Parathyroid adenoma (tissue), 2 donors: ENCODE measurements around the gene SIPA1L2.

Experiments used
- H2AFZ ChIP-seq: fragments of 300-600 bp; sonication (generic); one replicate; pipeline ENCODE4 v1.7.0; 2017; ENCODE audit warnings: antibody characterized with exemption, mild to moderate bottlenecking
- H3K27ac ChIP-seq: fragments of 300-600 bp; sonication (generic); one replicate; pipeline ENCODE4 v1.7.0; 2017
- H3K27me3 ChIP-seq: fragments of 300-600 bp; sonication (generic); one replicate; pipeline ENCODE4 v1.7.0; 2017; ENCODE audit warnings: low read length; ENCODE audit not compliant: control insufficient read depth, insufficient read depth
- H3K36me3 ChIP-seq: fragments of 300-600 bp; sonication (generic); one replicate; pipeline ENCODE4 v1.7.0; 2017; ENCODE audit warnings: low read length; ENCODE audit not compliant: control insufficient read depth, insufficient read depth
- H3K4me1 ChIP-seq: fragments of 300-600 bp; sonication (generic); one replicate; pipeline ENCODE4 v1.7.0; 2017; ENCODE audit warnings: control low read depth
- H3K4me2 ChIP-seq: fragments of 300-600 bp; sonication (generic); one replicate; pipeline ENCODE4 v1.7.0; 2017; ENCODE audit warnings: low read length
- H3K4me3 ChIP-seq: fragments of 300-600 bp; sonication (generic); one replicate; pipeline ENCODE4 v1.7.0; 2017; ENCODE audit warnings: low read depth, low read length
- H3K79me2 ChIP-seq: fragments of 300-600 bp; sonication (generic); one replicate; pipeline ENCODE4 v1.7.0; 2017; ENCODE audit warnings: control low read depth
- H3K9ac ChIP-seq: fragments of 300-600 bp; sonication (generic); one replicate; pipeline ENCODE4 v1.7.0; 2017; ENCODE audit warnings: mild to moderate bottlenecking
- H3K9me3 ChIP-seq: fragments of 300-600 bp; sonication (generic); one replicate; pipeline ENCODE4 v1.7.0; 2017; ENCODE audit warnings: low read length; ENCODE audit not compliant: control insufficient read depth
- CTCF ChIP-seq: fragments of 300-600 bp; sonication (generic); IDR thresholded peaks from one replicate; pipeline ENCODE4 v1.7.0; 2017; ENCODE audit warnings: antibody characterized with exemption, mild to moderate bottlenecking
- donor health status: primary hyperparathyroidism.

SIPA1L2 gene

GRCh38 chr1:232650418-232650817 lies 20.5 kb upstream of the SIPA1L2 start:
- Histone ChIP-seq H3K36me3 (no peaks in the 10 kb centered on the region), H3K27me3 (no peaks in the 10 kb centered on the region), H3K4me3 (no peak overlapping the region), H3K27ac (no peak overlapping the region), H3K9me3 (no peaks in the 10 kb centered on the region), H3K4me1 (no peaks in the 10 kb centered on the region), H2AFZ (no peak overlapping the region), H3K9ac (no peak overlapping the region), H3K4me2 (no peak overlapping the region), H3K79me2 (no peaks in the 10 kb centered on the region)
- no peak for TF ChIP-seq CTCF

- Histone ChIP-seq H3K27me3 (no peaks in the 10 kb centered on the region), H2AFZ (no peak overlapping the region), H3K36me3 (no peaks in the 10 kb centered on the region), H3K4me1 (no peaks in the 10 kb centered on the region), H3K4me3 (no peak overlapping the region), H3K4me2 (no peak overlapping the region), H3K9ac (no peak overlapping the region), H3K9me3 (no peaks in the 10 kb centered on the region), H3K27ac (no peak overlapping the region), H3K79me2 (no peaks in the 10 kb centered on the region)
- TF ChIP-seq CTCF, result no peak
Measured at GRCh38 chr1:232648316-232648715, 18.4 kb upstream of the SIPA1L2 start.

- Histone ChIP-seq H2AFZ (no peak overlapping the region), H3K27ac (no peak overlapping the region), H3K4me1 (no peaks in the 10 kb centered on the region), H3K79me2 (no peaks in the 10 kb centered on the region), H3K36me3 (no peaks in the 10 kb centered on the region), H3K4me2 (no peak overlapping the region), H3K9me3 (no peaks in the 10 kb centered on the region), H3K4me3 (no peak overlapping the region), H3K27me3 (no peaks in the 10 kb centered on the region), H3K9ac (no peak overlapping the region)
- TF ChIP-seq CTCF, result no peak
Measured at GRCh38 chr1:232644209-232644608, 14.3 kb upstream of the SIPA1L2 start.

- no peaks in the 10 kb centered on the region for H3K9me3 ChIP-seq
- H3K4me1 ChIP-seq, result no peaks in the 10 kb centered on the region
- H3K27me3 ChIP-seq, result no peaks in the 10 kb centered on the region
- H3K4me2 ChIP-seq, result no peak overlapping the region
- H3K4me3 ChIP-seq, result no peak overlapping the region
- no peak overlapping the region for H3K27ac ChIP-seq
- no peaks in the 10 kb centered on the region for H3K36me3 ChIP-seq
- no peaks in the 10 kb centered on the region for H3K79me2 ChIP-seq
- H3K9ac ChIP-seq, result no peak overlapping the region
- TF ChIP-seq CTCF, result no peak
- H2AFZ ChIP-seq, result no peak overlapping the region
Measured at GRCh38 chr1:232643251-232643650, 13.3 kb upstream of the SIPA1L2 start.

- H3K4me1 ChIP-seq, result no peaks in the 10 kb centered on the region
- H3K9ac ChIP-seq, result no peak overlapping the region
- no peaks in the 10 kb centered on the region for H3K79me2 ChIP-seq
- H3K36me3 ChIP-seq, result no peaks in the 10 kb centered on the region
- no peak overlapping the region for H2AFZ ChIP-seq
- H3K4me2 ChIP-seq, result no peak overlapping the region
- H3K9me3 ChIP-seq, result no peaks in the 10 kb centered on the region
- H3K27me3 ChIP-seq, result no peaks in the 10 kb centered on the region
- H3K4me3 ChIP-seq, result no peak overlapping the region
- H3K27ac ChIP-seq, result no peak overlapping the region
- TF ChIP-seq CTCF, result no peak
Measured at GRCh38 chr1:232641507-232641906, 11.6 kb upstream of the SIPA1L2 start.
